HUES6 (cell line): Measurements from ENCODE around the gene SMURF2.

Source experiments
- H3K27ac ChIP-seq: 2 replicates; pipeline ENCODE4 v1.7.0; 2013; ENCODE audit warnings: low read depth, mild to moderate bottlenecking, low read length, inconsistent platforms
- H3K27me3 ChIP-seq: 2 replicates; pipeline ENCODE4 v1.6.1; 2013; ENCODE audit warnings: low read length; ENCODE audit not compliant: control insufficient read depth, insufficient read depth
- H3K36me3 ChIP-seq: 2 replicates; pipeline ENCODE4 v1.6.1; 2013; ENCODE audit warnings: low read length; ENCODE audit not compliant: control insufficient read depth, insufficient read depth
- H3K4me1 ChIP-seq: 2 replicates; pipeline ENCODE4 v1.6.1; 2013; ENCODE audit warnings: low read length; ENCODE audit not compliant: control insufficient read depth, insufficient read depth
- H3K4me3 ChIP-seq: 2 replicates; pipeline ENCODE4 v1.5.1; 2013; ENCODE audit warnings: low read depth, low read length
- H3K9ac ChIP-seq: one replicate; pipeline ENCODE4 v1.6.1; 2013; ENCODE audit warnings: mild to moderate bottlenecking, low read length
- H3K9me3 ChIP-seq: 2 replicates; pipeline ENCODE4 v1.6.1; 2013; ENCODE audit warnings: low read depth, low read length; ENCODE audit not compliant: control insufficient read depth, insufficient read depth

Gene SMURF2

GRCh38 chr17:64564098-64564497 lies 98.0 kb downstream of the SMURF2 start:
- Histone ChIP-seq H3K4me3 (no peak overlapping the region), H3K27me3 (no peaks in the 10 kb centered on the region), H3K4me1 (no peaks in the 10 kb centered on the region), H3K9ac (no peak overlapping the region), H3K9me3 (no peaks in the 10 kb centered on the region), H3K27ac (no peak overlapping the region), H3K36me3 (peaks cover 22% of the 10 kb centered on the region)

- H3K27me3 ChIP-seq, result no peaks in the 10 kb centered on the region
- no peak overlapping the region for H3K4me3 ChIP-seq
- H3K36me3 ChIP-seq, result peaks cover 21% of the 10 kb centered on the region
- H3K4me1 ChIP-seq, result peaks cover 4% of the 10 kb centered on the region; the same call in 1 of the 2 replicates
- no peak overlapping the region for H3K9ac ChIP-seq
- H3K27ac ChIP-seq, result no peak overlapping the region
- no peaks in the 10 kb centered on the region for H3K9me3 ChIP-seq
Measured at GRCh38 chr17:64555281-64555680, 106.8 kb downstream of the SMURF2 start.

- no peak overlapping the region for H3K27ac ChIP-seq
Measured at GRCh38 chr17:64554028-64554637, 108.0 kb downstream of the SMURF2 start.

GRCh38 chr17:64551461-64551860 lies 110.6 kb downstream of the SMURF2 start:
- Histone ChIP-seq H3K27me3 (no peaks in the 10 kb centered on the region), H3K36me3 (peaks cover 24% of the 10 kb centered on the region), H3K9me3 (no peaks in the 10 kb centered on the region), H3K9ac (no peak overlapping the region), H3K27ac (no peak overlapping the region), H3K4me3 (no peak overlapping the region), H3K4me1 (peaks cover 17% of the 10 kb centered on the region)

More at GRCh38 chr17:64554028-64554637, 108.0 kb downstream of the SMURF2 start:
- H3K9ac ChIP-seq, result no peak overlapping the region
- no peaks in the 10 kb centered on the region for H3K27me3 ChIP-seq
- H3K36me3 ChIP-seq, result peaks cover 25% of the 10 kb centered on the region
- H3K9me3 ChIP-seq, result no peaks in the 10 kb centered on the region
- H3K4me1 ChIP-seq, result peaks cover 4% of the 10 kb centered on the region; the same call in 1 of the 2 replicates
- H3K4me3 ChIP-seq, result no peak overlapping the region

- Histone ChIP-seq H3K9ac (no peak overlapping the region), H3K9me3 (no peaks in the 10 kb centered on the region), H3K27me3 (no peaks in the 10 kb centered on the region), H3K4me1 (peaks cover 13% of the 10 kb centered on the region), H3K27ac (no peak overlapping the region), H3K36me3 (peaks cover 33% of the 10 kb centered on the region), H3K4me3 (no peak overlapping the region)
Measured at GRCh38 chr17:64547319-64547718, 114.8 kb downstream of the SMURF2 start.

- H3K9me3 ChIP-seq, result no peaks in the 10 kb centered on the region
- H3K4me1 ChIP-seq, result peaks cover 13% of the 10 kb centered on the region
- no peak overlapping the region for H3K27ac ChIP-seq
- H3K36me3 ChIP-seq, result peaks cover 38% of the 10 kb centered on the region
- no peak overlapping the region for H3K4me3 ChIP-seq
- no peak overlapping the region for H3K9ac ChIP-seq
- H3K27me3 ChIP-seq, result no peaks in the 10 kb centered on the region
Measured at GRCh38 chr17:64546716-64547115, 115.4 kb downstream of the SMURF2 start.

- H3K4me1 ChIP-seq, result peaks cover 13% of the 10 kb centered on the region
- no peaks in the 10 kb centered on the region for H3K27me3 ChIP-seq
- H3K36me3 ChIP-seq, result peaks cover 36% of the 10 kb centered on the region
- no peaks in the 10 kb centered on the region for H3K9me3 ChIP-seq
- H3K4me3 ChIP-seq, result no peak overlapping the region
- H3K9ac ChIP-seq, result no peak overlapping the region
- H3K27ac ChIP-seq, result no peak overlapping the region
Measured at GRCh38 chr17:64544742-64545141, 117.4 kb downstream of the SMURF2 start.

- H3K36me3 ChIP-seq, result peaks cover 68% of the 10 kb centered on the region
Measured at GRCh38 chr17:64540118-64540776, 121.9 kb downstream of the SMURF2 start.

GRCh38 chr17:64538508-64539130 lies 123.5 kb downstream of the SMURF2 start:
- H3K9ac ChIP-seq, result no peak overlapping the region
- no peak overlapping the region for H3K27ac ChIP-seq
- H3K9me3 ChIP-seq, result no peaks in the 10 kb centered on the region
- peaks cover 71% of the 10 kb centered on the region for H3K36me3 ChIP-seq
- H3K4me1 ChIP-seq, result no peaks in the 10 kb centered on the region
- no peak overlapping the region for H3K4me3 ChIP-seq
- no peaks in the 10 kb centered on the region for H3K27me3 ChIP-seq

More at GRCh38 chr17:64540118-64540776, 121.9 kb downstream of the SMURF2 start:
- H3K27me3 ChIP-seq, result no peaks in the 10 kb centered on the region
- no peaks in the 10 kb centered on the region for H3K9me3 ChIP-seq
- no peaks in the 10 kb centered on the region for H3K4me1 ChIP-seq
- no peak overlapping the region for H3K4me3 ChIP-seq
- H3K9ac ChIP-seq, result no peak overlapping the region
- H3K27ac ChIP-seq, result no peak overlapping the region

- no peaks in the 10 kb centered on the region for H3K27me3 ChIP-seq
- no peak overlapping the region for H3K27ac ChIP-seq
- H3K36me3 ChIP-seq, result peaks cover 80% of the 10 kb centered on the region
- H3K4me1 ChIP-seq, result no peaks in the 10 kb centered on the region
- no peak overlapping the region for H3K9ac ChIP-seq
- no peaks in the 10 kb centered on the region for H3K9me3 ChIP-seq
- H3K4me3 ChIP-seq, result no peak overlapping the region
Measured at GRCh38 chr17:64537488-64537887, 124.6 kb downstream of the SMURF2 start.

GRCh38 chr17:64536913-64537312 lies 125.2 kb downstream of the SMURF2 start:
- H3K36me3 ChIP-seq, result peaks cover 83% of the 10 kb centered on the region
- H3K27ac ChIP-seq, result no peak overlapping the region

More at GRCh38 chr17:64536913-64537312, 125.2 kb downstream of the SMURF2 start:
- no peaks in the 10 kb centered on the region for H3K9me3 ChIP-seq
- no peak overlapping the region for H3K9ac ChIP-seq
- no peaks in the 10 kb centered on the region for H3K27me3 ChIP-seq
- H3K4me1 ChIP-seq, result no peaks in the 10 kb centered on the region
- no peak overlapping the region for H3K4me3 ChIP-seq
